GM23248 (cell line): Measurements from ENCODE around the gene ATAT1. TPM values are rescaled to one million over a fixed set of nuclear protein-coding genes. Genes with fewer than 3 reads are reported as not detected.

Experiments
- DNase-seq: peaks from one replicate; pipeline ENCODE4 v3.0.0-alpha.2; 2015
- H2AFZ ChIP-seq: fragments of 200-600 bp; sonication (generic); 2 replicates; pipeline ENCODE4 v1.6.1; 2016; ENCODE audit warnings: antibody characterized with exemption
- H3F3A ChIP-seq: fragments of 200-600 bp; sonication (generic); 2 replicates; pipeline ENCODE4 v1.6.1; 2016; ENCODE audit warnings: mild to moderate bottlenecking, antibody characterized with exemption, mixed run types; ENCODE audit not compliant: insufficient read depth
- H3K27ac ChIP-seq: fragments of 200-600 bp; sonication (generic); 2 replicates; pipeline ENCODE4 v1.5.1; 2016; ENCODE audit warnings: mild to moderate bottlenecking
- H3K27me3 ChIP-seq: fragments of 200-600 bp; sonication (generic); replicated peaks from 2 replicates; pipeline ENCODE4 v1.6.1; 2016; ENCODE audit warnings: mild to moderate bottlenecking; ENCODE audit not compliant: insufficient read depth
- H3K36me3 ChIP-seq: fragments of 200-600 bp; sonication (generic); 2 replicates; pipeline ENCODE4 v1.6.1; 2016; ENCODE audit warnings: low read depth, mild to moderate bottlenecking
- H3K4me1 ChIP-seq: fragments of 200-600 bp; sonication (generic); 2 replicates; pipeline ENCODE4 v1.6.1; 2016; ENCODE audit warnings: mild to moderate bottlenecking; ENCODE audit not compliant: insufficient read depth
- H3K4me2 ChIP-seq: fragments of 200-600 bp; sonication (generic); one replicate; pipeline ENCODE4 v1.6.1; 2016; ENCODE audit warnings: mild to moderate bottlenecking; ENCODE audit not compliant: unreplicated experiment
- H3K4me3 ChIP-seq: fragments of 200-600 bp; sonication (generic); 2 replicates; pipeline ENCODE4 v1.5.1; 2016; ENCODE audit warnings: mild to moderate bottlenecking
- H3K79me2 ChIP-seq: fragments of 200-600 bp; sonication (generic); 2 replicates; pipeline ENCODE4 v1.6.1; 2016; ENCODE audit warnings: mild to moderate bottlenecking; ENCODE audit not compliant: insufficient read depth
- H3K9ac ChIP-seq: fragments of 200-600 bp; sonication (generic); 2 replicates; pipeline ENCODE4 v1.6.1; 2016; ENCODE audit warnings: mild to moderate bottlenecking
- H3K9me2 ChIP-seq: fragments of 200-600 bp; sonication (generic); 2 replicates; pipeline ENCODE4 v1.6.1; 2016; ENCODE audit warnings: mixed run types, mild to moderate bottlenecking, moderate library complexity; ENCODE audit not compliant: insufficient read depth
- H3K9me3 ChIP-seq: fragments of 200-600 bp; sonication (generic); one replicate; pipeline ENCODE4 v1.6.1; 2017; ENCODE audit warnings: low read depth
- H4K20me1 ChIP-seq: fragments of 200-600 bp; sonication (generic); 2 replicates; pipeline ENCODE4 v1.6.0; 2016; ENCODE audit not compliant: insufficient read depth
- EZH2 ChIP-seq: fragments of 200-600 bp; sonication (generic); IDR thresholded peaks from 2 replicates; pipeline ENCODE4 v1.6.1; 2018; ENCODE audit warnings: antibody characterized with exemption, mild to moderate bottlenecking; ENCODE audit not compliant: insufficient read depth, poor library complexity, severe bottlenecking
- EZH2phosphoT487 ChIP-seq: fragments of 200-600 bp; sonication (generic); IDR thresholded peaks from 2 replicates; pipeline ENCODE4 v1.6.1; 2018; ENCODE audit warnings: antibody characterized with exemption, moderate library complexity, mild to moderate bottlenecking, low read depth; ENCODE audit not compliant: insufficient read depth
- WGBS, 2 experiments: methylation state at CpG; one replicate each; pipeline ENCODE4 v1.1.6; 2015 to 2017; ENCODE audit warnings: low lambda C conversion rate in 2 of 2, low coverage in 1 of 2; ENCODE audit errors: missing lambda C conversion rate in 2 of 2; 5-methylcytosine and 5-hydroxymethylcytosine counted together
- in situ Hi-C: fragments of 300-500 bp; cut with MboI; formaldehyde crosslinking; loops from 2 replicates; pipeline ENCODE4 v1.15.0; 2020
- microRNA counts: library from miRNA; unstranded; fragments of <30 nt; microRNA quantifications from one replicate; lab custom pipeline; 2016
- microRNA-seq: library from miRNA; unstranded; fragments of <30 nt; microRNA quantifications from one replicate; pipeline ENCODE4, GENCODE V29; 2016; ENCODE audit warnings: borderline number of aligned reads
- polyA plus RNA-seq: library from polyadenylated mRNA; unstranded; fragments of >200 nt; fragmentation: Nextera tagmentation; extraction: Ambion mirVana; gene quantifications from 2 replicates; pipeline ENCODE4 v1.2.1, GENCODE V29; 2016
- small RNA-seq: library from RNA; depleted of rRNA; stranded (forward); fragments of <200 nt; gene quantifications from one replicate; pipeline ENCODE3, GENCODE V24; 2014; ENCODE audit warnings: low read depth, low replicate concordance
- total RNA-seq: library from RNA; depleted of rRNA; stranded (reverse); fragments of >200 nt; shearing (Covaris generic); gene quantifications from 2 replicates; pipeline ENCODE4 v1.2.3, GENCODE V29; 2014; rRNA removed

Gene ATAT1
- total and polyA plus RNA-seq, 2 experiments from 2014 or later, result 2.3 to 12.6 TPM

DNA sequence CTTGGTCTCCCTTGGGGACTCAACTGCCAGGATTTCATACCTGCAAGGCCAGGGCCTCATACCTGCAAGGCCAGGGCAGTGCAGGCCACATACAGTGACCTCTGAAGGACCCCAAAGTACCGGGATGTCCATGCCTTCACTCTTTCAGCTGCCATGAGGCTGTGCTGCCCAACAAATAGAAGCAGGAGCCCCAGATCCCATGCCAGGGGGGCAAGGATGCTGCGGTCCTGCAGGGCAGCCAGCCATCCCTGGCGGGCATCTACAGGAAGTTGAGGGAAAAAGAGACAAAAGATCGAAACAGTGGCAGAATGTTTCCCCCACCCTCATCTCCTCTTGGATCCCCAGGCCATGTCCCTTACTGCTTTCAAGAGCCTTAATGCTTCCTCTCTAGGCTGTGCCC lies 63.3 kb downstream of the ATAT1 start:
- no peak for TF ChIP-seq EZH2phosphoT487
- TF ChIP-seq EZH2, result no peak
- H3K79me2 ChIP-seq, result peaks cover 46% of the 10 kb centered on the region
- H3K27ac ChIP-seq, result peak overlapping the region; percentile 92
- no peaks in the 10 kb centered on the region for H4K20me1 ChIP-seq
- in situ Hi-C loops, result no loop called here
- H3K9me3 ChIP-seq, result no peaks in the 10 kb centered on the region
- H3K9me2 ChIP-seq, result no peaks in the 10 kb centered on the region
- H3K36me3 ChIP-seq, result peaks cover 6% of the 10 kb centered on the region; the same call in 1 of the 2 replicates
- H3K27me3 ChIP-seq, result no peaks in the 10 kb centered on the region
- peaks cover 45% of the 10 kb centered on the region for H3F3A ChIP-seq
- H3K4me1 ChIP-seq, result peaks cover 35% of the 10 kb centered on the region
- H3K4me2 ChIP-seq, result peak overlapping the region; percentile 83
- no peak overlapping the region for H2AFZ ChIP-seq
- peak overlapping the region; percentile 91 for H3K4me3 ChIP-seq
- H3K9ac ChIP-seq, result peak overlapping the region; percentile 85
- no peak for DNase-seq
- WGBS, 2 experiments, result 46 to 47% methylated on average over 4 of the region's 4 CpGs

DNA sequence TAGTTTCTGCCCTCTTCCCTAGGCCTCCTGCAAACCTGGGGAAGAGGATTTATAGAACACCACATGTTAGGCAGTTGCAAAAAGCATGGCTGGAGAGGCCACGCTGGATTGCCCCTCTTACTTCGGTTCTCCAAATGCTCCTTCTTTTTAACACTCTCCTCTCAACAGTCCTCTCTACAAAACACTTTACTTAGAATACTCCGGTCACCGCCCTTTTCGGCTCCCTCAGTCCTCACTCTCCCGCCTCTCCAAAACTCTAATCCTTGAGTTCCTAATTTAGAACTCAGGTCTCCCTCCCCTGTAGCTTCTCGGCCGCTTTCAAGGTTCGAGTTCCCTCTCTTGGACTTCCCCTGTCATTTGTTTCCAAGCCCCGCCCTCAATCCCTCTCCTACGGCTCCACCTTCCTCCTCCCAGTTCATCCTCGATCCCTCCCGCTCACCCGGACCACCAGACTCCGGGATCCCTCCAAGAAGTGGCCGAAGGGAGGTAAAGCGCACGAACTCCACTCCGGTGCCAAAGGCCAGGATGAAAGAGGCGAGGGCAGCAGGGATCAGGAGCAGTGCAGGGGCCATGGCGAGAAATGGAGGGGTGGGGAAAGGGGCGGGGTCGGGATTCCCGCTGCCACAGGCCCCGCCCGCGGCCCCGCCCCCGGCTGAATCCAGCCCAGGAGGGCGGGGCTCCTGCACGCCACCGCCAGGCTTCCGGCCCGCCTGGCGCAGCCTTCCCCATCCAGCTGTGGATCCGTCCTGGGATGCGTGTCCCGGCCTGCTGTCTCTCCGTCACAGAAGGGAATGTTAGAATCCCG lies 63.9 kb downstream of the ATAT1 start, which contains the start of gene NRM:
NRM (minus strand) TSS at position 582 of the 805 bp plus-strand sequence; CDS start at position 572, 10 bp downstream.
- peak within 1 kb of the TSS; percentile 92 for H3K27ac ChIP-seq
- H2AFZ ChIP-seq, result peak within 1 kb of the TSS; percentile 91
- no peaks in the 10 kb centered on the region for H3K36me3 ChIP-seq
- no peaks in the 10 kb centered on the region for H3K9me3 ChIP-seq
- H3K79me2 ChIP-seq, result peaks cover 40% of the 10 kb centered on the region
- in situ Hi-C loops, result no loop called here
- H3K27me3 ChIP-seq, result no peaks in the 10 kb centered on the region
- H4K20me1 ChIP-seq, result no peaks in the 10 kb centered on the region
- WGBS, 2 experiments, result 2 to 3% methylated on average over 26 to 40 of the region's 40 CpGs
- peak within 1 kb of the TSS; percentile 83 for H3K4me2 ChIP-seq
- peak within 1 kb of the TSS; percentile 91 for H3K4me3 ChIP-seq
- DNase-seq, result peak; percentile 96
- no peaks in the 10 kb centered on the region for H3K9me2 ChIP-seq
- H3F3A ChIP-seq, result peaks cover 43% of the 10 kb centered on the region
- H3K9ac ChIP-seq, result peak within 1 kb of the TSS; percentile 85
- TF ChIP-seq EZH2 (no peak), EZH2phosphoT487 (no peak)
- H3K4me1 ChIP-seq, result peaks cover 41% of the 10 kb centered on the region

DNA sequence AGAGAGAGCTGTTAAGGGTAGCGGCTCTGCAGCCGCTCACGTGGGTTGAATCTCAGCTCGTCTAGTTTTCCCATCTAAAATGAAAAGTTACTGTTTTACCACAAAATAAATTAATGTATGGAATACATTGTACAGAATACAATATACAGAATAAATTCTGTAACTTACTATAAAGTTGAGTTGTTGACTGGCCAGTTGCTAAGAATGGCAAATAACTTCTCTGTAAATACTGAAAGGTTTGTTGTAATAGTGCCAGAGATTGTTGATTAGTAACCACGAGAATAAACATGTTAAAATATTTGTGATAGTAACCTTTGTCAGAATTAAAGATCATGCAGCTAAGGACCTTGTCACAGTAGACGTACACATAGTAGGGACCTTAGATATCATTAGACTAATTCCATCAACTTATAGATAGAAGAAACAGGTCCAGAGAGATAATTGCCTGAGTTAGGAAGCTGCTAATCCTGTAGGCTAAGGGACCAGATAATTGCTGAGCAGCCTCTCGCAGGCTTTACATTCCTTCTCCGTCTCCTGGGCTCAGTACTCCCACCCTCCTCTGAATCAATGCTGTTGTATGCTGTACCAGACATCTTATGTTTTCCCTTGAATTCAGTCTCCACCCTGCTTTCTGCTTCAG lies 64.7 kb downstream of the ATAT1 start:
- Histone ChIP-seq H2AFZ (peak overlapping the region; percentile 91), H3F3A (peaks cover 37% of the 10 kb centered on the region), H3K9ac (peak overlapping the region; percentile 85), H3K9me3 (no peaks in the 10 kb centered on the region), H3K4me2 (peak overlapping the region; percentile 83), H3K4me1 (peaks cover 46% of the 10 kb centered on the region), H3K4me3 (peak overlapping the region; percentile 91), H3K27me3 (no peaks in the 10 kb centered on the region), H4K20me1 (no peaks in the 10 kb centered on the region), H3K9me2 (no peaks in the 10 kb centered on the region), H3K36me3 (no peaks in the 10 kb centered on the region), H3K79me2 (peaks cover 33% of the 10 kb centered on the region), H3K27ac (peak overlapping the region; percentile 92)
- in situ Hi-C loops, result no loop called here
- DNase-seq, result peak; percentile 30
- 26 to 30% methylated on average over 8 of the region's 8 CpGs for WGBS, 2 experiments
- TF ChIP-seq EZH2 (no peak), EZH2phosphoT487 (no peak)

MicroRNA genes within 50 kb of the gene (microRNA counts, 767-probe panel; counts per million panel counts)
- 447 counts per million, percentile 86 among the panel's probes with 10 or more counts for microRNA hsa-miR-877-5p (lab: Ali Mortazavi, UCI)

Small RNAs within 50 kb of the gene (microRNA-seq; reads per million reads assigned to microRNA genes)
- gene MIR877, result 106 reads per million, percentile 49 among the genes with 10 or more reads in this experiment

Small RNAs within 50 kb of the gene (small RNA-seq; reads per million reads assigned to genes)
- not detected for gene MIR877

Other genes starting within 250 kb of the ATAT1 start
- 190 and 203 TPM in 2 replicates for gene HLA-E, start 137.4 kb upstream of the ATAT1 start, total RNA-seq
- gene HLA-E, start 137.4 kb upstream of the ATAT1 start, polyA plus RNA-seq, result 123 and 130 TPM in 2 replicates
- gene GNL1, start 70.4 kb upstream of the ATAT1 start, total RNA-seq, result 62.3 and 64.8 TPM in 2 replicates
- 72.1 and 78.9 TPM in 2 replicates for gene GNL1, start 70.4 kb upstream of the ATAT1 start, polyA plus RNA-seq
- gene PRR3, start 69.6 kb upstream of the ATAT1 start, total RNA-seq, result 5.2 and 6.5 TPM in 2 replicates
- 7.1 and 7.3 TPM in 2 replicates for gene PRR3, start 69.6 kb upstream of the ATAT1 start, polyA plus RNA-seq
- 31.3 and 42.0 TPM in 2 replicates for gene ABCF1, start 55.4 kb upstream of the ATAT1 start, total RNA-seq
- gene ABCF1, start 55.4 kb upstream of the ATAT1 start, polyA plus RNA-seq, result 35.5 and 39.7 TPM in 2 replicates
- 23.9 and 27.3 TPM in 2 replicates for gene PPP1R10, start 9.6 kb upstream of the ATAT1 start, total RNA-seq
- gene PPP1R10, start 9.6 kb upstream of the ATAT1 start, polyA plus RNA-seq, result 23.6 and 32.7 TPM in 2 replicates
- gene MRPS18B, start 9.0 kb upstream of the ATAT1 start, total RNA-seq, result 33.5 and 41.4 TPM in 2 replicates
- gene MRPS18B, start 9.0 kb upstream of the ATAT1 start, polyA plus RNA-seq, result 59.2 and 61.2 TPM in 2 replicates
- 2.4 and 4.6 TPM in 2 replicates for gene C6orf136, start 20.3 kb downstream of the ATAT1 start, total RNA-seq
- 8.6 and 10.6 TPM in 2 replicates for gene C6orf136, start 20.3 kb downstream of the ATAT1 start, polyA plus RNA-seq
- 30.4 and 30.6 TPM in 2 replicates for gene DHX16, start 46.1 kb downstream of the ATAT1 start, total RNA-seq
- gene DHX16, start 46.1 kb downstream of the ATAT1 start, polyA plus RNA-seq, result 23.6 and 26.7 TPM in 2 replicates
- gene PPP1R18, start 59.8 kb downstream of the ATAT1 start, total RNA-seq, result 85.5 and 108 TPM in 2 replicates
- 66.6 and 67.8 TPM in 2 replicates for gene PPP1R18, start 59.8 kb downstream of the ATAT1 start, polyA plus RNA-seq
- 5.8 and 6.2 TPM in 2 replicates for gene NRM, start 64.1 kb downstream of the ATAT1 start, total RNA-seq
- 11.3 and 11.6 TPM in 2 replicates for gene NRM, start 64.1 kb downstream of the ATAT1 start, polyA plus RNA-seq
- 4.9 and 6.6 TPM in 2 replicates for gene MDC1, start 90.4 kb downstream of the ATAT1 start, total RNA-seq
- 6.7 and 7.1 TPM in 2 replicates for gene MDC1, start 90.4 kb downstream of the ATAT1 start, polyA plus RNA-seq
- 525 and 565 TPM in 2 replicates for gene TUBB, start 93.5 kb downstream of the ATAT1 start, total RNA-seq
- gene TUBB, start 93.5 kb downstream of the ATAT1 start, polyA plus RNA-seq, result 491 and 520 TPM in 2 replicates
- 156 and 165 TPM in 2 replicates for gene FLOT1, start 115.8 kb downstream of the ATAT1 start, total RNA-seq
- gene FLOT1, start 115.8 kb downstream of the ATAT1 start, polyA plus RNA-seq, result 162 and 171 TPM in 2 replicates
- 148 and 156 TPM in 2 replicates for gene IER3, start 117.7 kb downstream of the ATAT1 start, total RNA-seq
- 76.4 and 82.1 TPM in 2 replicates for gene IER3, start 117.7 kb downstream of the ATAT1 start, polyA plus RNA-seq